ENCODE measurements around the gene ARHGEF3.

The ARHGEF3 gene

GRCh38 chr3:56801662-56802377, at the start of gene ARHGEF3:
ARHGEF3 (minus strand) TSS chr3:56801949; CDS start chr3:56801798, 151 bp downstream.
- peak; percentile 79 for DNase-seq (ENCODE audit: low read depth)

GRCh38 chr3:56849698-56850097, 47.9 kb upstream of the ARHGEF3 start:
- no peak for DNase-seq (ENCODE audit: low read depth)

GRCh38 chr3:56845505-56845904, 43.8 kb upstream of the ARHGEF3 start:
- no peak for DNase-seq (ENCODE audit: low read depth)

- DNase-seq (ENCODE audit: low read depth), result no peak
Measured at GRCh38 chr3:56844536-56844935, 42.8 kb upstream of the ARHGEF3 start.

GRCh38 chr3:56839784-56840715, 38.3 kb upstream of the ARHGEF3 start:
- DNase-seq (ENCODE audit: low read depth), result no peak

GRCh38 chr3:56838448-56838847, 36.7 kb upstream of the ARHGEF3 start:
- DNase-seq (ENCODE audit: low read depth), result no peak

GRCh38 chr3:56837196-56837955, 35.6 kb upstream of the ARHGEF3 start:
- no peak for DNase-seq (ENCODE audit: low read depth)

GRCh38 chr3:56836276-56837163, 34.8 kb upstream of the ARHGEF3 start:
- no peak for DNase-seq (ENCODE audit: low read depth)

- no peak for DNase-seq (ENCODE audit: low read depth)
Measured at GRCh38 chr3:56835650-56836227, 34.0 kb upstream of the ARHGEF3 start.

GRCh38 chr3:56833536-56833935, 31.8 kb upstream of the ARHGEF3 start:
- DNase-seq (ENCODE audit: low read depth), result no peak

- no peak for DNase-seq (ENCODE audit: low read depth)
Measured at GRCh38 chr3:56833022-56833421, 31.3 kb upstream of the ARHGEF3 start.

- no peak for DNase-seq (ENCODE audit: low read depth)
Measured at GRCh38 chr3:56831572-56831971, 29.8 kb upstream of the ARHGEF3 start.

- no peak for DNase-seq (ENCODE audit: low read depth)
Measured at GRCh38 chr3:56830884-56831283, 29.1 kb upstream of the ARHGEF3 start.

GRCh38 chr3:56829533-56829932, 27.8 kb upstream of the ARHGEF3 start:
- no peak for DNase-seq (ENCODE audit: low read depth)

GRCh38 chr3:56826831-56827722, 25.3 kb upstream of the ARHGEF3 start:
- no peak for DNase-seq (ENCODE audit: low read depth)

GRCh38 chr3:56825567-56826438, 24.1 kb upstream of the ARHGEF3 start:
- DNase-seq (ENCODE audit: low read depth), result no peak

- no peak for DNase-seq (ENCODE audit: low read depth)
Measured at GRCh38 chr3:56823984-56824703, 22.4 kb upstream of the ARHGEF3 start.

- DNase-seq (ENCODE audit: low read depth), result no peak
Measured at GRCh38 chr3:56823421-56823926, 21.7 kb upstream of the ARHGEF3 start.
